HG03432 (cell line): ENCODE results near the gene HOXD8.

Source experiments
- ATAC-seq: cut with Tn5 transposase; IDR thresholded peaks from one replicate; pipeline ENCODE4 v1.9.1; 2021; ENCODE audit warnings: mild to moderate bottlenecking, moderate library complexity; ENCODE audit not compliant: unreplicated experiment

The HOXD8 gene

DNA sequence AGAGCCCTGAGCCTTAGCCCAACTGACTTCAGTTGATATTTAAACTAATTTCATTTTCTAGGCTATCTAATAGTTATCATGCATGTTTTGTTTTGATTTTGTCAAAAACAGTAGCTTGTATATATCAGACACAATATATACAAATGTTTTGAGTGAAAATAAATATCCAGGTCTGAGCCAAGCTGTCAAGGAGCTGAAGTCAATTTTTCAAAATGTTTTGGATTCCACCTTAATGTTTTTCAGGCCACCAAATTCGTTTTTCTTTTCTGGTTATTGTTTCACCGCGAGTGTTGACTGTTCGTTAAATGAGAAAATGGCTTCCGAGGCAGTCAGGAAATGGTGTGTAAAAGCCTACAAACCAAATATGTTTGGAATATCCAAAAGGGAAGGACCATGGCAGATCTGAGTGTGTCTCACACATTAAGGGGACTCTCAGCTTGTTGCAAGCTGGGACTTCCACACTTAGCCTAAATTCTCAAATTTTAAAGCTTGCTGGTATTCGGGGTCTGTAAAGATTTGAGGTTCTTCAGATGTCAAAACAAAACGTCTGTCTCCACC lies 27.1 kb upstream of the HOXD8 start:
- ATAC-seq: no peak

DNA sequence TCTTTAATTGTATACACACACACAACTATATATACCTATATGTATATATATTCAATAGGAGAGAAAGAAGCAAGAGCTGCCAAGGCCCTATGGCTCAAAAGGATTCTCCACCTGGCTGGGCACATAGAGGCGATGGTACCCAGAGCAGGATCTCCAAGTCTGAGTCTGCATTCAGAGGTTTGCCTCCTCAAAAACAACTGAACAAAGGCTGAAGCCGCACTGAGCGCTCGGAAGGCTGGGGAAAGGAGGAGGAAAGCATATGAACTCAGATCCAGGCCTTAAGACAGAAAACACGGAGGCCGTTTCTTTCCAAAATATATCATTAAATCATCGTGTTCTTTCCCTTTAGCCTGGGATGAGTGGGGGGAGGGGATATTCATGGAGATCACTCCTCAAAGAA lies 26.3 kb upstream of the HOXD8 start:
- no peak for ATAC-seq

- ATAC-seq: no peak
Measured at GRCh38 chr2:176103742-176104315, 25.7 kb upstream of the HOXD8 start.

- ATAC-seq: no peak
Measured at GRCh38 chr2:176104316-176105077, 25.0 kb upstream of the HOXD8 start.

GRCh38 chr2:176105078-176105729 lies 24.3 kb upstream of the HOXD8 start:
- no peak for ATAC-seq

DNA sequence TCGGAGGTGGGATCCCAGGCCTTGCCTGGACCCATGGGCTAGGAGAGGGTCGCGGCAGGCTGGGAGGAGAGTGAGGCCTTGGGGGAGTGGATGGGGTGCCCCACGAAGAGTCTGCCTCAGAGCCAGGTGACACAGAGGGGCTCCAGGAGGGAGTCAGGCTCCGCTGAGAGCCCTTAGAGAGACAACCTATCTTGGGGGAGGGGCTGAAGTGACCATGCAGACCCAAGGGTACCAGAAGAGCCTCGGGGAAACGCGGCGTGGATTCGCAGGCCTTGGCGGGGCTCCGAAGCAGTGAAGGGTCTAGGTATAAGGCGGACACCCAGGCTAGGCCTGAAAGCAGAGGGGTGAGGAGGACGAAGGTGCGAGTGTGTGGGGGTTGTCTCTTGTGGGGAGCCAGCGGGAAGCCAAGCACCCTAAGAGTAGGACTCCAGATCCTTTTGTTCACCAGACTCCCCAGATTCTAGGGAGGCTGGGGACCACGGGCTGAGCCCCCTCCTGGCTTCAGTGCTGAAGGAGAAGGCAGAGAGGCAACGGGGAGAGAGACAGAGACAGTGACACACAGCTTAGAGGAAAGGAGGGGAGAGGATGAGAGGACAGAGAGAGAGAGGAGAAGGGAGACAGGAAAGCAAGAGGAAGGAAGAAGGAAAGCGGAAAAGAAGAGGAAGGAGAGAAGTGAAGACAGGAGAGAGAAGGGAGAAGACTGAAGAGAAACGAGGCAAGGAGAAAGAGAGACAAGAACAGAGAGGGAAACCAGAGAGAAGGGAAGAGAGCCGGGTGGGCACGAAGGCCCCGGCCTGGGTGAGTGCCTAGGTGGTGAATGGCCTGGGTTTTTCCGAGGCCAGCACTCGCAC lies 23.6 kb upstream of the HOXD8 start:
- ATAC-seq: no peak

DNA sequence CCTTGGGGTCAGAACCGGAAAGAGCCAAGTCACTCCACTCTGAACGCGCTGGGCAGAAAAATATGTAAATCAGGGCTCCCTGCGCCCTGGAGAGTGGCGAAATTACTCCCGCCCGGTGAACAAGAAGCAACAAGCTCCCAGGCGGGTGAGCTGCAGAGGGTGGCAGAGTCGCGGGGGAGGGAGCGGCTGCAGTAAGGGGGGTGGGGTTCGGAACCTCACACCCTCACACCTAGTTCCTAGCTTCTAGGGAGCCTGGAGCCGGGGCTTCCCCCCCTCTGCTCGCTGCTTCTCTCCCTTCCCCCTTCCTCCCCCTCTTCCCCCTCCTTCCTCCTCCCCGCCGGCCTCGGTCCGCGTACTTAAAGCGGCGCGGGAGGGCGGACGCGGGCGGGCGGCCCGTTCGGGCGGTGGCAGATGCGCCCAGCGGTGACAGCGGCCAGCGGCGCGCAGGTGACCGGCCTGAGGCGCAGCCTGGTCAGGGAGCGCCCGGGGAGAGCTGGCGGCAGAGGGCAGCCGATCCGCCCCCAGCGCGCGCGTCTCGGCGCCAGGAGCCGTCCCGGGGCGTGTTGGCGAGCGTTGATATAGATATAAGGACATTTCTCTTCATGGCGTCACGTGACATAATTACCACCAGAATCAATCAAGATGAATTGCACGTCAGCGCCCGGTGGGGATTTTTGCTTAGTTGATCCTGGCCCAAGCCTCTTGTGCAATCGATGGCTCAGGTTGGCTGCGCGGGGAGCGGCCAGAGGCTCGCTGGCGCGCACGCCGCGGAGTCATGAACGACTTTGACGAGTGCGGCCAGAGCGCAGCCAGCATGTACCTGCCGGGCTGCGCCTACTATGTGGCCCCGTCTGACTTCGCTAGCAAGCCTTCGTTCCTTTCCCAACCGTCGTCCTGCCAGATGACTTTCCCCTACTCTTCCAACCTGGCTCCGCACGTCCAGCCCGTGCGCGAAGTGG lies 22.6 kb upstream of the HOXD8 start, which contains the start of gene HOXD11:
TSS of gene HOXD11 (plus strand) at position 700 of the 959 bp plus-strand sequence. CDS start at position 776, 76 bp downstream.
- peak; percentile 43 for ATAC-seq

GRCh38 chr2:176107731-176108181 lies 21.7 kb upstream of the HOXD8 start:
- ATAC-seq: no peak

- no peak for ATAC-seq
Measured at GRCh38 chr2:176109192-176109901, 20.2 kb upstream of the HOXD8 start.

DNA sequence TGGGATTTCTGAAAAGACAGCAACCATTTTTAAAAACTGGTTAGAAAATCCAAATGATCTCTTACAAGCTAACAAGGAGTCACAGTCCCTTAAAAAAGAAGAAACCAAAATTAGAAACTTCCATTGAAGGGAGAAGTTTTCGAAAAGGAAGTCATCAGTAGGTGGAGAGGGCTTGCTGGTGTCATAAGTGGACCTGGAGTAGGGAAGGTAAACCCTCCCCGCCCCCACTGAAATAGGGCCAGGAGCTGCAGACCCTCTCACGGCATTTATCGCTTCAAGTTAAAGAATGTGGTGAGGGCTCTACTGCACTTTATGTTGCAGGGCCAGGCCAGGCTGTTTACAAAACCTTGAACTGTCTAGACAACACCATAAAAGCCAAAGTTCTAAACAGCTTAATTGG lies 19.6 kb upstream of the HOXD8 start:
- no peak for ATAC-seq

GRCh38 chr2:176110415-176111308 lies 18.8 kb upstream of the HOXD8 start:
- ATAC-seq: no peak

DNA sequence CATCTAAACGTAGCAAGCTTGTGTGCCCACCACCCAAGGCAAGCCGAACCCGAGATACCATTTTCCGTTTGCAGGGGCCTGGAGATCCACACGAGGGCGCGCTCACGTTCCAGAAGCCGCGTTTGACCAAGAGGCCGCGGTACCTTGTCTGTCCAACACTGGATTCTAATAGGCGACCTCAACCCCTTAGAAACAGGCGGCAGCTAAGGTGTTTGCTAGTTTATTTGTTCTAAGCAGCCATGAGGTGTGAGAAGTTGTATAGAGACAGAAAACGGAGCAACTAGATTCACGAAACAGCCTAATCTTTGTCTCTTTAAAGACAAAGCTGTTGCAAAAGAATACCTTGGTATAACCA lies 18.2 kb upstream of the HOXD8 start:
- peak; percentile 53 for ATAC-seq

DNA sequence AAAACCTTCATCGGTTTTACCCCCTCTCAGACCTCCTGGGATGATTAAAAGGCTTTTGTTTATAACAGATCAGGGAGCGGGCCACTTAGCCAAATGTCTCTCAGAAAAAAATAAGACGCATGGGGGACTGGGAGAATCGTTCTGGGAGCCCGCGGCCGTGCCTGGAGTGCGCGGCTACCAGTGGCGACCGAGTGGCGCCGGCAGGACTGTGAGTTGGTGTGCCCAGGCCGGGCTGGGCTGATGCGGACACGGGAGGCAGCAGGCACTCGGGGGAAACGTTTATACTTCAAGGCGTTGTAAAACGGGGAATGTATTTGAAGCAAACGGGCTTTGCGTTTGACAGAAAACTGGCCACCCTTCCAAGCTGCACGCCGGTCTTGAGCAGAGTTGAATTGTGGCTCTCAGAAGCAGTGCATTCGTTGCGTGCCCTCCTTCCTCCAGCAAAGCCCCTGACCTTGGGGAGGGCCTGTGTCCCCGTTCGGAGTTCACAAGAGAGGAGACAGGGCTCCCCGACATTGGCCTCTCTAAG lies 17.6 kb upstream of the HOXD8 start:
- no peak for ATAC-seq

- no peak for ATAC-seq
Measured at GRCh38 chr2:176112375-176113302, 16.9 kb upstream of the HOXD8 start.

- ATAC-seq: no peak
Measured at GRCh38 chr2:176114120-176114929, 15.2 kb upstream of the HOXD8 start.
